GM12878 (cell line): ENCODE results near the gene FRAS1. TPM values are rescaled to one million over a fixed set of nuclear protein-coding genes. Genes with fewer than 3 reads are reported as not detected.

Source experiments
- ATAC-seq: fragments of 200-7000 bp; cut with Tn5 transposase; 3 replicates; pipeline ENCODE4 v1.9.1; 2020; ENCODE audit warnings: mild to moderate bottlenecking, moderate library complexity
- BruUV-seq: library from RNA; stranded (reverse); fragments of 400-500 nt; replicated peaks from 2 replicates; lab custom pipeline; 2021; lab: Mats Ljungman, UMichigan
- CTCF ChIA-PET: fragments of 300-600 bp; sonication (Branson Sonifier 250); formaldehyde crosslinking; extraction: SDS; loops from one replicate; lab custom pipeline; 2021; ENCODE audit warnings: inconsistent platforms; lab: Yijun Ruan, JAX
- POLR2A ChIA-PET: fragments of 350-600 bp; formaldehyde crosslinking; extraction: SDS; loops from one replicate; lab custom pipeline; 2021; ENCODE audit warnings: inconsistent platforms; lab: Charles Lee
- RAD21 ChIA-PET: fragments of 300-600 bp; sonication (Branson Sonifier 250); formaldehyde crosslinking; loops from one replicate; lab custom pipeline; 2023; ENCODE audit warnings: antibody characterized with exemption; ENCODE audit not compliant: unreplicated experiment; lab: Charles Lee
- SMC1A ChIA-PET: fragments of 300-600 bp; sonication (Branson Sonifier 250); formaldehyde crosslinking; loops from one replicate; lab custom pipeline; 2023; ENCODE audit not compliant: unreplicated experiment, uncharacterized antibody; lab: Charles Lee
- DNase-seq: peaks from one replicate; pipeline ENCODE4 v3.0.0-alpha.2; 2011; ENCODE audit warnings: low read depth, low spot score
- FAIRE-seq: peaks from 3 replicates; lab custom pipeline; 2011; peaks lifted over from hg19 to GRCh38; lab: Jason Lieb, UNC
- H2AFZ ChIP-seq: 2 replicates; pipeline ENCODE4 v1.6.0; 2011; ENCODE audit warnings: low read depth, low read length, control low read depth; ENCODE audit not compliant: control insufficient read depth
- H3K27ac ChIP-seq: 2 replicates; pipeline ENCODE4 v1.5.1; 2011; ENCODE audit warnings: control low read depth; ENCODE audit not compliant: control insufficient read depth, insufficient read depth
- H3K27me3 ChIP-seq, 2 experiments: replicated peaks in 1 of 2; 2 replicates each; pipeline versions ENCODE4 v1.6.0 to v1.6.1; 2011; ENCODE audit warnings: low read length in 1 of 2; ENCODE audit not compliant: control insufficient read depth in 2 of 2, insufficient read depth in 2 of 2
- H3K36me3 ChIP-seq, 2 experiments: 2 replicates each; pipeline ENCODE4 v1.5.1; 2011; ENCODE audit warnings: low read length in 1 of 2; ENCODE audit not compliant: control insufficient read depth in 2 of 2, insufficient read depth in 2 of 2
- H3K4me1 ChIP-seq: 2 replicates; pipeline ENCODE4 v1.6.1; 2011; ENCODE audit warnings: mild to moderate bottlenecking, low read length, moderate library complexity, mixed read lengths; ENCODE audit not compliant: control insufficient read depth, insufficient read depth
- H3K4me2 ChIP-seq: 2 replicates; pipeline ENCODE4 v1.6.0; 2011; ENCODE audit warnings: control low read depth; ENCODE audit not compliant: control insufficient read depth, insufficient read depth
- H3K4me3 ChIP-seq: fragments of 200-600 bp; sonication (generic); 2 replicates; pipeline ENCODE4 v1.5.1; 2016
- H3K79me2 ChIP-seq: 2 replicates; pipeline ENCODE4 v1.6.0; 2011; ENCODE audit warnings: low read length; ENCODE audit not compliant: control insufficient read depth, insufficient read depth
- H3K9ac ChIP-seq: 2 replicates; pipeline ENCODE4 v1.8.0; 2011; ENCODE audit warnings: low read length, control low read depth, mixed read lengths; ENCODE audit not compliant: control insufficient read depth, insufficient read depth
- H3K9me3 ChIP-seq: replicated peaks from 3 replicates; pipeline ENCODE4 v1.5.1; 2011; ENCODE audit warnings: mild to moderate bottlenecking, low read length; ENCODE audit not compliant: control insufficient read depth, insufficient read depth
- H4K20me1 ChIP-seq: 2 replicates; pipeline ENCODE4 v1.6.0; 2011; ENCODE audit not compliant: control insufficient read depth, insufficient read depth
- MEF2B ChIP-seq: fragments of 450-650 bp; IDR thresholded peaks from 2 replicates; pipeline ENCODE4 v1.6.1; 2018; ENCODE audit warnings: mild to moderate bottlenecking, moderate library complexity; ENCODE audit not compliant: partially characterized antibody, poor library complexity, severe bottlenecking
- YBX1 ChIP-seq: fragments of 450-650 bp; IDR thresholded peaks from 2 replicates; pipeline ENCODE4 v1.6.1; 2016; ENCODE audit warnings: antibody characterized with exemption
- WGBS: methylation state at CpG from one replicate; pipeline ENCODE4 v1.1.6; 2016; ENCODE audit warnings: low lambda C conversion rate; ENCODE audit not compliant: insufficient replicate concordance, insufficient coverage; ENCODE audit errors: missing lambda C conversion rate; 5-methylcytosine and 5-hydroxymethylcytosine counted together
- in situ Hi-C: fragments of 300-500 bp; cut with MboI; formaldehyde crosslinking; loops from 9 replicates; pipeline ENCODE4 v1.14.3; 2018; ENCODE audit warnings: mixed read lengths
- intact Hi-C: fragments of 100-400 bp; cut with micrococcal nuclease; formaldehyde crosslinking; loops from one replicate; pipeline ENCODE4 v1.14.2; 2022; ENCODE audit not compliant: unreplicated experiment
- polyA plus RNA-seq, 11 experiments: library from polyadenylated mRNA; depleted of rRNA in 4 of 11; unstranded in 6 of 11; stranded (reverse) in 5 of 11; fragments of >200 nt; fragmentation: Nextera tagmentation in 4 of 11; fragmentation: Illumina TruSeq in 1 of 11; extraction: Ambion mirVana in 4 of 11; extraction: Trizol in 1 of 11; gene quantifications; 1 replicate in 1 of 11; 2 replicates in 10 of 11; pipeline versions ENCODE4 v1.2.1 to v1.2.3, GENCODE V29; 2011 to 2016; ENCODE audit warnings: inconsistent platforms in 2 of 11, missing spikeins in 2 of 11, low read depth in 1 of 11
- total RNA-seq, 4 experiments: library from RNA; depleted of rRNA in 3 of 4; stranded (reverse); fragments of >200 nt in 3 of 4; fragmentation: Illumina TruSeq in 1 of 4; extraction: Trizol in 1 of 4; gene quantifications; 2 replicates each; pipeline versions ENCODE4 v1.2.1 to v1.2.3, GENCODE V29; 2013 to 2021
- TF ChIP-seq, protein P1 (sequence below): fragments of 450-650 bp; formaldehyde crosslinking; IDR thresholded peaks from 2 replicates; pipeline ENCODE4 v1.4.0; 2022; ENCODE audit warnings: mild to moderate bottlenecking, moderate library complexity

FRAS1 gene
- total and polyA plus RNA-seq, 10 of the 15 experiments (the other 5 are each of a cell fraction or from before 2014, with no cell fraction given), result 0.08 to 11.7 (median 0.20) TPM

DNA sequence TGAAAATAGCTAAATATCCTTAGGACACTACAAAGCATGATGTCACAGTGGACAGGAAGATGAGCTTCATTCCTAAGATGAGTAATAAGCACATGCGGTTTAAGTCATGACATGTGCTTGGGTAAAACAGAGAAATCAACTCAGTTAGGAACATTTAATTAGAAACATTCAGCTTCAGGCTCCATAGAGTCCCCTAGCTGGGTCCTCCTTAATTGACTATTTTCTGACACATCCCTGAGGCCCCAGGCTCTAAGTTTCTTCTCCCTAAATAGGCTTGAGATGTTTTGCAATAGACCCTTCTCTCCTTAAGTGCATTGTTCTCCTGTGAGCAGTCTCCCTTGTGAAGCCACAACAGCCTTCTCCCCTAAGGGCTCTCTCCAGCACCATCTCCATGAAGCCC, 424.1 kb downstream of the FRAS1 start:
- no peak for DNase-seq
- no peak overlapping the region for H3K9ac ChIP-seq
- no TSS peak for BruUV-seq

More for the DNA sequence above, 424.1 kb downstream of the FRAS1 start:
- Histone ChIP-seq H3K27me3 (no peaks in the 10 kb centered on the region), H3K4me3 (no peak overlapping the region), H3K9me3 (no peaks in the 10 kb centered on the region), H3K27ac (no peak overlapping the region), H3K4me1 (no peaks in the 10 kb centered on the region), H4K20me1 (no peaks in the 10 kb centered on the region), H3K4me2 (no peak overlapping the region), H3K79me2 (no peaks in the 10 kb centered on the region), H3K36me3 (no peaks in the 10 kb centered on the region), H2AFZ (no peak overlapping the region)
- FAIRE-seq (no peak), ATAC-seq (peak; percentile 25; the same call in 1 of the 3 replicates)
- 56% methylated on average over 1 of the region's 1 CpG for WGBS
- intact Hi-C loops, result no loop called here
- POLR2A ChIA-PET, result interaction anchor here (0.7 kb wide), 1 partner anchor 9 kb away, joined by 3 read pairs; no protein-coding TSS in a partner anchor
- SMC1A ChIA-PET, result interaction anchor here (1.0 kb wide), 2 partner anchors 32 to 62 kb away, joined by 3 read pairs; no protein-coding TSS in a partner anchor
- RAD21 ChIA-PET, result interaction anchor here (0.6 kb wide), 1 partner anchor 378 kb away, joined by 3 read pairs; no protein-coding TSS in a partner anchor
- TF ChIP-seq, protein P1, sequence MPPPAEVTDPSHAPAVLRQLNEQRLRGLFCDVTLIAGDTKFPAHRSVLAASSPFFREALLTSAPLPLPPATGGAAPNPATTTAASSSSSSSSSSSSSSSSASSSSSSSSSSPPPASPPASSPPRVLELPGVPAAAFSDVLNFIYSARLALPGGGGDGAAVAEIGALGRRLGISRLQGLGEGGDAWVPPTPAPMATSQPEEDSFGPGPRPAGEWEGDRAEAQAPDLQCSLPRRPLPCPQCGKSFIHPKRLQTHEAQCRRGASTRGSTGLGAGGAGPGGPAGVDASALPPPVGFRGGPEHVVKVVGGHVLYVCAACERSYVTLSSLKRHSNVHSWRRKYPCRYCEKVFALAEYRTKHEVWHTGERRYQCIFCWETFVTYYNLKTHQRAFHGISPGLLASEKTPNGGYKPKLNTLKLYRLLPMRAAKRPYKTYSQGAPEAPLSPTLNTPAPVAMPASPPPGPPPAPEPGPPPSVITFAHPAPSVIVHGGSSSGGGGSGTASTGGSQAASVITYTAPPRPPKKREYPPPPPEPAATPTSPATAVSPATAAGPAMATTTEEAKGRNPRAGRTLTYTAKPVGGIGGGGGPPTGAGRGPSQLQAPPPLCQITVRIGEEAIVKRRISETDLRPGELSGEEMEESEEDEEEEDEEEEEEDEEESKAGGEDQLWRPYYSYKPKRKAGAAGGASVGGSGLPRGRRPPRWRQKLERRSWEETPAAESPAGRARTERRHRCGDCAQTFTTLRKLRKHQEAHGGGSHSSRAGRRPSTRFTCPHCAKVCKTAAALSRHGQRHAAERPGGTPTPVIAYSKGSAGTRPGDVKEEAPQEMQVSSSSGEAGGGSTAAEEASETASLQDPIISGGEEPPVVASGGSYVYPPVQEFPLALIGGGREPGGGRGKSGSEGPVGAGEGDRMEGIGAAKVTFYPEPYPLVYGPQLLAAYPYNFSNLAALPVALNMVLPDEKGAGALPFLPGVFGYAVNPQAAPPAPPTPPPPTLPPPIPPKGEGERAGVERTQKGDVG, result no peak
- TF ChIP-seq YBX1, result no peak
- no peak for TF ChIP-seq MEF2B
- CTCF ChIA-PET, result no interaction called here
- in situ Hi-C loops, result no loop called here
